Measurements from ENCODE around the gene EXOSC1.
"Not testable (repeated sequence)": the region's sequence is repeated elsewhere in the genome, so short reads cannot be mapped to it uniquely, and the experiment has no call there.

The EXOSC1 gene

DNA sequence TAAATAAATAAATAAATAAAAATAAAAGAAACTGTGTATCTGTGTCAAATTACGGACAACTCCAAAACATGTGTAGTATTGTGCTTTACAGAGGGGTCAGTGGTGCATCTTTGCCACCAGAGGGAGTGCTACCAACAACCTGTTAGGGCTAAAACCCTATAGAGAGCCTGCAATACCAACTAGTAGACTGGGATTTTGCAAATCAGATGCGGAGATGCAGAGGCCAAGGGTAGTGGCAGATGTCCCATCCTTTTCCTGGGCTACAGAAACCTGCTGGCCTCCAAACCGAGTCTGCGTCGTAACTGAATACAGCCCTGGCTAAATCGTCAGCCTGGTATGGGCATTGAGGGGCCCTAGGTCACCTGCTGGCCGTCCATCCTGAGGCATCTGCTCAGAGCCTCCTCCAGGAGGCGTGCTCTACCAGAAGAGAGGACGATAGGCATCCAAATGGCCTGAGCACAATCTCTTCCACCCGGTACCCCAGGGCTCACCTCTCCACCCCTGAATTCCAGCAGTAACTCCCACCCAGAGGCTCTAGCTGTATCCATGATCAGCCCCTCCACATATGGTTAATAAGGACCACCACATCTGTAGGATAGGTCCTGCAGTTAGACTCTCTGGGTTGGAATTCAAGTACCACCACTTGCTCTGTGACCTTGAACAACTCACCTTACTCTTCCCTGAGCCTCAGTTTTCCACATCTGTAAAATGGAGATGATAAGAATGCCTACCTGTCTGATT lies 38.4 kb downstream of the EXOSC1 start:
- DNase-seq = peak; percentile 78

DNA sequence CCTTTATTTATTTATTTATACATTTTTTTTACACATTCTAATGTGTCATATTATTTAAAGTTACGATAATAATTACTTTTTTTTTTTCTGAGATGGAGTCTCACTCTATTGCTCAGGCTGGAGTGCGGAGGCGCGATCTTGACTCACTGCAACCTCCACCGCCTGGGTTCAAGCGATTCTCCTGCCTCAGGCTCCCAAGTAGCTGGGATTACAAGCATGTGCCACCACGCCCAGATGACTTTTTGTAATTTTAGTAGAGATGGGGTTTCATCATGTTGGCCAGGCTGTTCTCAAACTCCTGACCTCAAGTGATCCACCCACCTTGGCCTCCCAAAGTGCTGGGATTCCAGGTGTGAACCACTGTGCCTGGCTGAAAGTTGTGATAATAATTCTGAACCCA lies 39.3 kb downstream of the EXOSC1 start:
- DNase-seq = not testable (repeated sequence)

- no peak for DNase-seq
Observed at GRCh38 chr10:97406064-97406463, 39.7 kb downstream of the EXOSC1 start.

DNA sequence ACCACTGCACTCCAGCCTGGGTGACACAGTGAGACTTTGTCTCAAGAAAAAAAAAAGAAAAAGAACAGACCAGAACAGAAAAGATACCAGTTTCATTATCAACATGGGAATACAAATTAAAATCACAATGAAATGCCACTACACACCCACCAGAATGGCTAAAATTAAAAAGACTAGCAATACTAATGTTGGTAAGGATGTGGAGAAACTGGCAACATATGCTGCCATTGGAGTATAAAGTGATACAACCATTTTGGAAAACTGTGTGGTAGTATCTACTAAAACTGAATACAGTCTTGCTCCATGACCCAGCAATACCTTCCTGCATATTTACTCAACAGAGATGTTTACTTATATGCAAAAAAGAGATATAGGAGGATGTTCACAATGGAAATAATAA lies 41.8 kb downstream of the EXOSC1 start:
- no peak for DNase-seq

DNA sequence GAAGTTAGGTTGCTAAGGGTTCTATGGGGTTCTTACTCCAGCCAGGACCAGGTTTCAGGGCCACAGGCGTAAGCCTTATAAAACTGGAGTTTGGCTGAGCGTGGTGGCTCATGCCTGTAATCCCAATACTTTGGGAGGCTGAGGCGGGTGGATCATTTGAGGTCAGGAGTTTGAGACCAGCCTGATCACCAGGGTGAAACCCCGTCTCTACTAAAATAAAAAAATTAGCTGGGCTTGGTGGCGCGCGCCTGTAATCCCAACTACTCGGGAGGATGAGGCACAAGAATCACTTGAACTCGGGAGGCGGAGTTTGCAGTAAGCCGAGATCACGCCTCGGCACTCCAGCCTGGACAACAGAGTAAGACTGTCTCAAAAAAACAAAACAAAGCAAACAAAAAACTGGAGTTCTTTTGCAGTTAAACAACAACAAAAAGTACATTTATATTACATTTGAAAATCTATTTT lies 44.3 kb downstream of the EXOSC1 start:
- DNase-seq = no peak

DNA sequence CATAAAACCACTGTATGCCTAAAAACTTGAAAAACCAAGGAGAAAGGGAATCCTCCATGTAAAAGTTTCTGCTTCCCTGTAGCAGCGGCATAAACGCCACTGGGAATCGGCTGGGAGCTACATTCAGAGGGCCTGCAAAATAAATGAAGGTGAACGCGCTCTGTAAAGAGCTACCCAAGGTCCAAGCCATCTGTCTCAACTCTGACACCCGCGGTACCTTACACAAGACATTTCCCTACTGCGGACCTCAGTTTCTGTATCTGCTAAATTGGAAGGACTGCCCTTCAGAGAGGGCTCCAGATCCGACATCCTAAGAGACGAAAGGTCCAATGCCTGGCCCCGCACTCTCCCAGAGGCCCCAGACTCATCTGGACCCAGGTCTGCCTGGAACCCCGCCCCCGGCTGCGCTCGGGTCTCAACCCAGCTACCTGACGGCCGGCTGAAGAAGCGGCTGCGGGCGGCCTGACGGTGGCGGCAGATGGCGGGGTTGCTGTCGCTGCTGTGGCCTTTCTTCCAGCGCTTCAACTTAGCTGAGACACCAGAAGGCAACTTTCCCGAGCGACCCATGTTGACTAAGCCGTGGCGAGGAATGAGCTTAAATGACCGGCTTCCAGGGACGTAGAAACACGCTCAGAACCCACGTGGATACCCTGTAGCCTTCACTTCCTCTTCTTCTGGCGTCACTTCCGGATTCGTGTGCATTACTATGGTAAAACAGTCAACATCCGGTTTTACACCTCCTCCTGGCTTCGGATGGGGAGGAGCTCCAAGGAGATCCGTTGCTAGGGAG lies 44.9 kb downstream of the EXOSC1 start, which contains the start of gene RRP12:
RRP12 (minus strand) TSS at position 676 of the 790 bp plus-strand sequence; CDS start at position 567, 109 bp downstream.
- peak; percentile 82 for DNase-seq

- DNase-seq = no peak
Observed at GRCh38 chr10:97399843-97400545, 45.8 kb downstream of the EXOSC1 start.

DNA sequence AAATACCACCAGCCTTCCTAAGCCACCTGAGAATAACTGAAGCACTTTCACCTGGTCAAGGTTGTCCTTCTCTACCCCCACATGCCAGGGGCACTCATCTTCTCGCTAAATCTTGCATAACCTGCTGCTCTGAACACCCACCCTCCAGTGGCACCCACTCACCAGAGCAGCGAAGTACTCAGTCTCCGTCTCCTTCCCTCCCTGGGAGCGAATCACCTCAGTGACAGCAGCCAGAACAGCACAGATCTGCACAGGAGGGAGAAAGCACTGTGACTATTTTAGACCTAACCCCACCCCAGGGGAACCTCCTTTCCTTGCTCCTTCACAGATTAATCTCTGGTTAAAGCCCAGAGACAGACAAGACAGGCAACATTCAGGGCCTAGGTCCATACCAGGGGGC lies 49.8 kb downstream of the EXOSC1 start:
- DNase-seq = no peak

- DNase-seq = no peak
Observed at GRCh38 chr10:97393034-97393573, 52.7 kb downstream of the EXOSC1 start.

- DNase-seq = no peak
Observed at GRCh38 chr10:97390091-97390490, 55.7 kb downstream of the EXOSC1 start.

GRCh38 chr10:97388152-97388551 lies 57.7 kb downstream of the EXOSC1 start:
- no peak for DNase-seq

Data from 8988T (cell line).